Measurements from ENCODE around the gene LEMD3. TPM values are rescaled to one million over a fixed set of nuclear protein-coding genes. Genes with fewer than 3 reads are reported as not detected.

Gene LEMD3
- total RNA-seq, 2 experiments from 2014 or later: 29.0 to 45.5 TPM

GRCh38 chr12:65168681-65169319 lies 583 bp upstream of the LEMD3 start:
- peak overlapping the region; percentile 89 for H2AFZ ChIP-seq (ENCODE audit: low read length)
- intact Hi-C loops (cut with micrococcal nuclease; ENCODE audit: unreplicated experiment): no loop called here
- H3K79me2 ChIP-seq (ENCODE audit: insufficient read depth, low read depth, low read length): peaks cover 52% of the 10 kb centered on the region
- TSS peak; percentile 94 for BruUV-seq (replicated peaks)
- no peaks in the 10 kb centered on the region for H3K9me2 ChIP-seq (ENCODE audit: insufficient read depth, low read length)
- no peaks in the 10 kb centered on the region for H3K9me3 ChIP-seq (ENCODE audit: low read length)
- peak overlapping the region; percentile 93 for H3K4me2 ChIP-seq (ENCODE audit: low read length)
- ChIA-PET POLR2A (interaction anchor here (0.6 to 2.7 kb wide), 25 partner anchors 9 to 962 kb away, joined by 3 to 24 read pairs (median 5); partner anchors contain the start of gene LLPH), CTCF (ENCODE audit: unreplicated experiment) (interaction anchor here (0.6 kb wide), 1 partner anchor 63 kb away, joined by 3 read pairs; no protein-coding TSS in a partner anchor)
- H3K36me3 ChIP-seq (ENCODE audit: insufficient read depth, low read length): peaks cover 17% of the 10 kb centered on the region
- H3K27ac ChIP-seq (ENCODE audit: low read depth, low read length, poor library complexity, severe bottlenecking): peak overlapping the region; percentile 75
- peaks cover 22% of the 10 kb centered on the region for H3K4me1 ChIP-seq (ENCODE audit: insufficient read depth, low read length, poor library complexity, severe bottlenecking)
- TF ChIP-seq CTCF (conservative IDR thresholded peaks at IDR 0.05; ENCODE audit: low read length) (no peak), EZH2phosphoT487 (IDR thresholded peaks at IDR 0.05; ENCODE audit: borderline replicate concordance, low read depth, low read length) (no peak)
- DNase-seq (ENCODE audit: low spot score): no peak
- H4K20me1 ChIP-seq (ENCODE audit: insufficient read depth, low read length): peaks cover 30% of the 10 kb centered on the region
- peak overlapping the region; percentile 95 for H3K4me3 ChIP-seq (ENCODE audit: low read depth, low read length, poor library complexity, severe bottlenecking)

GRCh38 chr12:65170209-65170881 lies 962 bp downstream of the LEMD3 start:
- peaks cover 31% of the 10 kb centered on the region for H3K36me3 ChIP-seq (ENCODE audit: insufficient read depth, low read length)
- peak overlapping the region; percentile 89; the same call in 1 of the 2 replicates for H2AFZ ChIP-seq (ENCODE audit: low read length)
- BruUV-seq (replicated peaks): no TSS peak
- peak overlapping the region; percentile 95 for H3K4me3 ChIP-seq (ENCODE audit: low read depth, low read length, poor library complexity, severe bottlenecking)
- H3K79me2 ChIP-seq (ENCODE audit: insufficient read depth, low read depth, low read length): peaks cover 65% of the 10 kb centered on the region
- TF ChIP-seq CTCF (conservative IDR thresholded peaks at IDR 0.05; ENCODE audit: low read length): no peak
- no peak for TF ChIP-seq EZH2phosphoT487 (IDR thresholded peaks at IDR 0.05; ENCODE audit: borderline replicate concordance, low read depth, low read length)
- H3K27ac ChIP-seq (ENCODE audit: low read depth, low read length, poor library complexity, severe bottlenecking): peak overlapping the region; percentile 75
- H3K9me3 ChIP-seq (ENCODE audit: low read length): no peaks in the 10 kb centered on the region
- intact Hi-C loops (cut with micrococcal nuclease; ENCODE audit: unreplicated experiment): loop anchor here (1.0 kb wide), 1 partner anchor 62 kb away; no protein-coding TSS in a partner anchor
- CTCF ChIA-PET (ENCODE audit: unreplicated experiment): no interaction called here
- POLR2A ChIA-PET: interaction anchor here (0.6 to 2.7 kb wide), 11 partner anchors 10 to 219 kb away, joined by 3 to 24 read pairs (median 6); no protein-coding TSS in a partner anchor
- peaks cover 39% of the 10 kb centered on the region for H4K20me1 ChIP-seq (ENCODE audit: insufficient read depth, low read length)
- no peaks in the 10 kb centered on the region for H3K9me2 ChIP-seq (ENCODE audit: insufficient read depth, low read length)
- peak; percentile 59 for DNase-seq (ENCODE audit: low spot score)
- peaks cover 31% of the 10 kb centered on the region for H3K4me1 ChIP-seq (ENCODE audit: insufficient read depth, low read length, poor library complexity, severe bottlenecking)
- peak overlapping the region; percentile 93 for H3K4me2 ChIP-seq (ENCODE audit: low read length)
